Hepatic stellate cell (primary cell): ENCODE measurements around the gene SPTBN1.
A peak's percentile ranks its signal among the peaks of the same experiment; 100 is the strongest.
"Not testable (repeated sequence)": the region's sequence is repeated elsewhere in the genome, so short reads cannot be mapped to it uniquely, and the experiment has no call there.

Experiments
- DNase-seq: peaks from one replicate; pipeline ENCODE4 v3.0.0; 2011; ENCODE audit warnings: low spot score

SPTBN1 gene

GRCh38 chr2:54470266-54470938 lies 14.3 kb downstream of the SPTBN1 start:
- no peak for DNase-seq

GRCh38 chr2:54471221-54471711 lies 15.1 kb downstream of the SPTBN1 start:
- peak; percentile 36 for DNase-seq

DNA sequence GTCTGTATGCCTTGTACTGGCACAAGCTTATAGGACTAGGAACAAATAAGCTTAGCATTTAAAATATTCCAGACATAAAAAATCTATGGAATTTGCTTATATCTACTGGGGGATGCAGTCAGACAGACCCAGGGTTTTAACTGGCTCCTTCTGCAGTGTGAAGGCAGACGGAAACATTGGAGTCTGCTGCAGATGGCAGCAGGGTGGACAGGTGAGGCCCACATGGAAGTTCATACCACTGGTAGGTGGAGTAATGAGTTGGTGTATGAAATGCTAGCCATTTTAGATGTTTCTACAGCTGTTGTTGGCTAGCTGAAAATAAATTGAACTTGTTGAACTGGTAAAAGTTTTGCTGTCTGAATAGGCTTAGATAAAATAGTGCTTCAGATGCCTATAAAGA lies 17.7 kb downstream of the SPTBN1 start:
- no peak for DNase-seq

DNA sequence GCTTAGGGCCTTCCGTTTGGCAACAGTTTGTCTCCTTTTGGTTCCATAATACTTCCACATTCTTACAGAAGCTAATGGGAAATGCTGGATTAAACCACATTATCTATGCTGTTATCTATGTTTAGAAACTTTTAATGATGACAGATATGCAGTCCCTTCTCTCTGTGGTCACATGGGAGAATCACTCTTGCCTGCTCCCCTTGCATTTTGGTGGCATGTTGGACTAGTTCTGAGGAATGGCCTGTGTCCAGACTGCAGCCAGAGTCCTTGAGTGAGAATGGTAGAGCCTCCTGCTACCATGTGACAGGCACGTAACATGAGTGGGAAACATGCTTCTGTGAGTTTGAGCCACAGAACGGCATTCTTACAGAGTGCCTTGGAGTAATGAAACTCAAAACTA lies 19.2 kb downstream of the SPTBN1 start:
- no peak for DNase-seq

- DNase-seq = no peak
Observed at GRCh38 chr2:54475919-54476318, 19.8 kb downstream of the SPTBN1 start.

DNA sequence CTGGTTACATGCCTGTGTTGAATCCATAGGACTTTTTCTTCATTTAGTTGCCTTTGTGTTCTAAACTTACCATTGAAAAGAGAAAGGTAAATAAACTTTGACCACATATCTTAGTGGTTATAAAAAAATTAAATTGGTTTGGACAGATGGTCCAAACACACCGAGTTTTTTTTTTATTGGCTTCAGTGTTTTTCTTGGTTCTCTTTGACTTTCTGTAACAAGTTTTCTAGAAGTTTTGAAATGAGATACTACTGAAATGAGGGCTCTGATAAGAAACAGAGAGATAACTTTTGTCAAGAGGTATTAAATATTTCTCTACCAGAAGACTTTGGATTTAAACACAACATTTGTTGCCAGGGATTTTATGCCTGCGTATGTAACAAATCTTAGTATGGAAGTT lies 20.7 kb downstream of the SPTBN1 start:
- no peak for DNase-seq

GRCh38 chr2:54477896-54478295 lies 21.8 kb downstream of the SPTBN1 start:
- DNase-seq = no peak

DNA sequence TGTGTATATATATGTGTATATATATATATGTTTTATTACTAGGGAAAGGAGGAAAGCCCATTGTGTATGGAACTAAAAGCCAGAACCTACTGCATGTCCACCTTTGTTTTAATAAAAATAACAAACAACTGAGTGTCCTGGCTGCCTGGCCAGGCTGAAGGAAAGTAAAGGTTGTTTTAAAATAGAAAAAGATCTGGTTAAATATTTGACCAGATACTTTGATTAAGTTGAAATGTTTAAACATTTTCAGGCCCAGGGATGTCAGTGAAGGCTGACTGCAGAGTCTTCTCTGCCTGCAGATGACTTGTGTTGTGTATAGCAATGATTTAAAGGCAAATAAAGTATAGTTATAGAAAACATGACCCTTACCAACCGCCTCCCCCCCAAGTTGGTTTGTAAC lies 22.8 kb downstream of the SPTBN1 start:
- DNase-seq = no peak

DNA sequence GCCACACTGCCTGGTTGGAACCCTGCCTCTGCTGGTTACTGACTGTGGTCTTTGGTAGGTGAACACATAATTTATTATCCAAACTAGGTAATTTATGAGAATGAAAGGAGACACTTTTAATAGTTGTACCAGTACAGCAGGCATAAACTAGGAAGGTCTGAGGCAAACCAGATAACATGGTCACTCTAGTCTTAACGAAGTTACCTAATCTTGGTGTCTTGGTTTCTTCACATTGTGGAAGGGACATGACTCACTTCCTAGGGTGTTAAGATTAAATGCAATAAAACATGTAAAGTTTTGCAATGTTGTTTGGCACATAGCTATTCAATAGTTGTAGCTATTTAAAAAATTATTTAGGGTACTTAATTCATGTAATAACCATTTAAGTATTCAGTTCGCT lies 23.3 kb downstream of the SPTBN1 start:
- no peak for DNase-seq

DNA sequence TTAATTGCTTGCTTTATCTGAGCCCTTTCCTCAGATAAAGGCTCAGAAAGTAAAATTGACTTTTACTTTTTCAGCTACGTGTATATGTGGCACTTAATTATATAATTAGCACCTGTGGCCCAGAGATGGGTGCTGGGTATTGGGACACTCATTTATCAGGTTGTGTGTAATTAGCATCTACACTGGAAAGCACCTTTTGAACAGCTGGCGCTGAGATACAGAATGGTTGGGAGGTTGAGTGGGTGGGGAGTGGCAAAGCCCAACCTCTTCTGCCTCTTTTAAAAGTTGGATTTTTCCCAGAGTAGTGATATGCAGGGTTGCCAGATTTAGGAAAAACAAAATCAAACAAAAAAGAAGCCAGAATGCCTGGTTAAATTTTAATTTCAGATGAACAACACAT lies 23.9 kb downstream of the SPTBN1 start:
- no peak for DNase-seq

DNA sequence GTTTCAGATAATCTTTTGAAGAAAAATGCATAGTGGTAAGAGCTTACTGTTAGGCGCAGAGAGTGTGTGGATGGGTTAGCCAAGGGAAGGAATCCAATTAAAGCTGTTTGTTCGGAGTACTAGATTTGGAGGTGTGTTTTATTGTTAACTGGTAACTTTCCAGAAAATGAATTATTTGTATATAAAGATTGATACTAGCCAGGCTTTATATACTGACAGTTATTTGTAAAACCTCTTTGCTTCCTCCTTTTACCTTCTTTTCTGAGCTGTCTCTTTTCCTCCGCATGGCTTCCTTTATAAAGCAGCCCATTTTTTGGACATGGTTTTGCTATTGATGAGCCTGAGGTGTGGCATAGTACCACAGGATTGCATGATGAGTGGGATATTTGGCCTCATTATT lies 25.6 kb downstream of the SPTBN1 start:
- DNase-seq = no peak

GRCh38 chr2:54482715-54483114 lies 26.6 kb downstream of the SPTBN1 start:
- peak; percentile 85 for DNase-seq

DNA sequence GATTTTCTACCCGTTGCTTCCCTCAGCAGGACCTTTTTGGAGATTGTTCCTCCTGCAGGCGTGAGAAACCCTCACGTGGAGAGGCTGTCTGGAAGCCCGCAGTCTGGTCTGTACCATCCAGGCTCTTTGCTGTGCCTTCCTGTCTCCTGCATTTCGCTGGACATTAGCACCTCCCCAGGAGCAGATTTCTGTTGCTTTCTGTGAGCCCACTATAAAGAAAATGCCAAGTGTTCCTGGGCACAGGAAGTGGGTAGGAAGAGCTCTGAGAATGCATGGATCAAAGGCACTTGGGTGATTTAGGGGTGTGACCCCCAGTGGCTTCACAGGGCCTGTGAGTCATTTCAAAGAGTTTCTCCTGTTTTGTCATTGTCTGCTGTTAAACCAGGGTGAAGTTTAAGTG lies 27.3 kb downstream of the SPTBN1 start:
- DNase-seq = peak; percentile 43

DNA sequence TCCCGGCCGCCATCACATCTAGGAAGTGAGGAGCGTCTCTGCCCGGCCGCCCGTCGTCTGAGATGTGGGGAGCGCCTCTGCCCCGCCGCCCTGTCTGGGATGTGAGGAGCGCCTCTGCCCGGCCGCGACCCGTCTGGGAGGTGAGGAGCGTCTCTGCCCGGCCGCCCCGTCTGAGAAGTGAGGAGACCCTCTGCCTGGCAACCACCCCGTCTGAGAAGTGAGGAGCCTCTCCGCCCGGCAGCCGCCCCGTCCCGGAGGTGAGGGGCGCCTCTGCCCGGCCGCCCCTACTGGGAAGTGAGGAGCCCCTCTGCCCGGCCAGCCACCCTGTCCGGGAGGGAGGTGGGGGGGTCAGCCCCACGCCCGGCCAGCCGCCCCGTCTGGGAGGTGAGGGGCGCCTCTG lies 29.6 kb downstream of the SPTBN1 start:
- not testable (repeated sequence) for DNase-seq

DNA sequence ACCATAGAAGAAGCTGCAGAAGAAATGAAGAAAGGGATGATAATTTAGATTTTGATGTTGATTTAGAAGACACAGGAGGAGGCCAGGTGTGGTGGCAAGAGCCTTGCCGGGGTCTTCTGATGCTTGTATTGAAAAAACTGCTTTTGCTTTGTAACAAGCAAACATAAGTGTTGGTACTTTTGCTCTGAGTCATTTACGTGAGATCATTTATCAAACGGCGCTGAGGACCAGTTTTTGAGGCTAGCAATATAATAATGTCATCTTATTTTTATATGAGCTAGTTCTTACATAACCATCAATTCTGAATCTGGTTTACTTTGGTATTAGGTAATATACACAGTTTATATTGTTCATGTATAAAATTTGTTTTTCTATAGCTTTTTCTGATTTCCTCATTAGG lies 30.6 kb downstream of the SPTBN1 start:
- DNase-seq = no peak

- no peak for DNase-seq
Observed at GRCh38 chr2:54490863-54491262, 34.7 kb downstream of the SPTBN1 start.

DNA sequence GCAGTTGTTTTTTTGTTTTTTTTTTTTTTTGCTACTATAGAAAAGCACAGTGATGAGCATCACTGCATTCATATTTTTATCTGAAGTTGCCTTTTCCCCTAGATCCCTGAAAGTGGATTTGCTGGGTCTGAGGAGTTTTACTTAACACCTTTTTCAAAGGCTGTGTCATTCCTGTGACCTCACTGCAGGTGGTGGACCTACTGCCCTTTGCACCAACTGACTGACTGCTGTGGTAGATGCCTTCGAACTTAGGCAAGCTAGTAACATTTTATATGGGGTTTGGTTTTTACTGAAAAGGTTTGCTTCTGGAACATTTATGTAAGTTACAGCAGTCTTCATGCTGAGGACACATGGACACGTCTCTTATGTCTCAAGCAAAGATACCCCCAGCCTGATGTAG lies 36.2 kb downstream of the SPTBN1 start:
- DNase-seq = no peak

DNA sequence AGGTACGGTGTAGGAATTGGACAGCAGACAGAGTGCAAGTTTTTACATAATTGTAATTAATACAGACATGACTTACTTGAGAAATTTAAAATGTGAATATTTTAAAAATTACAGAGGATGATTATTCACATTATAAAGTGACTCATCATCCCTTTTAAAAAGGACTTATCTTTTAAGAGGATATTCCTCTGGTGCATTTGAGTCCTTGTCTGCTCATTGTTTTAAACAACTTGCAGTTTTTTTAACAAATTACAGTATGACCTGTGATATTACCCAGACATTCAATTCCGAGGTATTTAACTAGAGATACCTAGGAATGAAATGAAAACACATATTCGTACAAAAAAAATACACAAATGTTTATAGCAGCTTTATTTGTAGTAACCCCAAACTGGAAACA lies 38.0 kb downstream of the SPTBN1 start:
- no peak for DNase-seq

GRCh38 chr2:54496920-54497319 lies 40.8 kb downstream of the SPTBN1 start:
- DNase-seq = no peak

GRCh38 chr2:54497763-54498680 lies 41.9 kb downstream of the SPTBN1 start:
- no peak for DNase-seq

DNA sequence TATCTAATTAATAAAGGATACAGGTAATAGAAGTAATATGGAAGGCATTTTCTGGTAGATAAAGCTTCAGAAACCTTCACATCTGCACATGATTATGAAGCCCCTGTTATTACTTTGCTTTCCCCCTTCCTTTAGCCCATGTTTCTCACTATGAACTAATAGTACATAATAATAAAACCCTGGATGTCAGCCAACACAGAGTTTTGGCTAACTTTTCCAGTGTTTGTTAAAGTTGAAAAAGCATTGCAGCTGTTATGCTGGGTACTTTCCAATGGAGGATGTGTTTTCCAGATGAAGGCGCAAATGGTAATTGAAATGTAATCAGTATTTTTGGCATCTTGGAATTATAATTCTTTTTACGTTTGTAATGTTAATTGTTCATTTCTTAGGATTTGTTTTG lies 43.5 kb downstream of the SPTBN1 start:
- DNase-seq = no peak

DNA sequence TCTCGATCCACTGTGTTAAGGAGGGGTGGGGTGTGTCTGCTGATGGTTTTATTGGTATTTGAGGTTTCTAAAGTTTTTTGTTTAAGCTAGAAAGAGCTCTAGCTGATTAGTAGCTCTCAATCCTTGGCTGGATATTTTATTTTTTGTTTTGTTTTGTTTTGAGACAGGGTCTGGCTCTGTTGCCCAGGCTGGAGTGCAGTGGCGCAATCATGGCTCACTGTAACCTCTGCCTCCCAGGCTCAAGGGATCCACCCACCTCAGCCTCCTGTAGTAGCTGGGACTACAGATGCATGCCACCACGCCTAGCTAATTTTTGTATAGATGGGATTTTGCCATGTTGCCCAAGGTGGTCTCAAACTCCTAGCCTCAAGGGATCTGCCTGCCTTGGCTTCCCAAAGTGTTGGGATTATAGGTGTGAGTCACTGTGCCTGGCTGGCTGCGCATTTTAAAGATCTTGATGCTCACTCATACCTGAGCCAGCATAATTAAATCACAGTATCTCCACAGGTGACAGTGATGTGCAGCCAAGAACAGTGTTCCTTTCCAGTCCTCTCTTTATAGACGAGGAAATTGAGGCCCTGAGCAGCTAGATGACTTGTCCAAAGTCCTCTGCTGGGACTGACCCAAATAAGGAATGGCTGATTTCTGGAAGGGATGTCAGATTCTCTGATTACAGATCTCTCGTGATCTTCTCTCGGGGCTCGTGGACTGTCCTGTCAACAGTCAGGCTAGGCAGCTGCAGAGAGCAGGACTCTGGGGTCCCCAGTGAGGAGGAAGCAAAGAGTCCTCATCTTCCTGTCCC lies 44.5 kb downstream of the SPTBN1 start:
- no peak for DNase-seq

DNA sequence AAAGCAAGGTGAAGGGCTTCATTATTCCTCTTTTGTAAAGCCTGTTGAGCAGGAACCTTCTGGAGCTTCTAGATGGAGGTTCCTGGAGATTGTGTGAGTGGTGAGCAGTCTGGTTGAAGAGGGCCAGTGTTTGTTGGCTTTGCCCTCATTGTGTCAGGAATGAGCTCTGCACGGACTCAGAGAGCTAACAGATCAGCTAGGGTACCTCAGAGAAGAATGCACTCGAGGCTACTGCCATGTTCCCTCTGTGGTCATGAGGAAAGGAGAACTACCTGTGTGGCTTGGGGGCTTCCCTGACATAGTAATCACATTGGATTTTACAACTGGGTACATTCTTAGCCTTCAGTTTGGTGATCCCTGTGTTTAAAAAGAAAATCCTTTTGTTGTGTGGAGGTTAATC lies 46.6 kb downstream of the SPTBN1 start:
- no peak for DNase-seq
